Putamen (tissue), 1 donor: ENCODE data around the gene LCNL1.
A peak's percentile ranks its signal among the peaks of the same experiment; 100 is the strongest.

Experiments used
- DNase-seq: peaks from one replicate; pipeline ENCODE4 v3.0.0-alpha.2; 2016; ENCODE audit warnings: low spot score

Gene LCNL1

DNA sequence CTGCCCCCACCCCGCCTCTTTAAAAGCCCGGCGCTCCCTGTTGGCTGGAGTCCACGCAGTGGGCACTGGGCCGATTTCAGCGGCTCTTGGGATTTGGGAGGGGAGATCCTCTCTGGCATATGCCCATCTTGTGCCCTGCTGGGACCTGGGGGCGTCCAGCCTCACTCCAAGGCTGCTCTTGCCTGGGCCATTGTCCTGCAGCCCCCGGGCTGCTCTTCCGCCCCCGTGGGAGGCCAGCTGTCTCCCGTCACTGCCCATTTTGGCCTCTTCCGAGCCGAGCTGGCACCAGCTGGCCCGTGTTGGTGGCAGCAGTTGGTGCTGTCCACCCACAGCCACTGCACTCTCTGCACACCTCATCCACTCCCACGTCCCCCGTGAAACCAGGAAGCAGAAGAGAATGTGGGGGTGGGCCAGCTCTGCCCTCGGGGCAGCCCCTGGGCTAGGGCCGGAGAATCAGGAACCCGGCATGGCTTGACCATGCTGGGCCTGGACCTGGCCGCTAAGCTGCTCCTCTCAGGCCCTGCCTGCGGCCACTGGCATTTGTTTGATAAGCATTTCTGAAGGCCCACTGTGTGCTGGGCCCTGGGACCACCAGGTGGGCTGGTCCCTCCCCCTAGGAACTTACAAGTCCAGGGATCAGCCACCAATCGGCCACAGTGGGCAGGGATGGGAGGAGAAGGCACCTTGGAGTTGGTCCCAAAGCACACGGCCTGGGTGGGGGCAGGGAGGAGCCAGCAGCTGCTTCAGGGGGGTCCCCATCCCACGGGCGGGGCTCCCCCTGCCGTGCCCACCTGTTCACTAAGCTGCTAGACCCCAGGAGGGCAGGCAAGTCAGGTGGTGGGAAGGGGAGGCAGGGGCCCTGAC, 35.5 kb upstream of the LCNL1 start:
- peak; percentile 66 for DNase-seq

DNA sequence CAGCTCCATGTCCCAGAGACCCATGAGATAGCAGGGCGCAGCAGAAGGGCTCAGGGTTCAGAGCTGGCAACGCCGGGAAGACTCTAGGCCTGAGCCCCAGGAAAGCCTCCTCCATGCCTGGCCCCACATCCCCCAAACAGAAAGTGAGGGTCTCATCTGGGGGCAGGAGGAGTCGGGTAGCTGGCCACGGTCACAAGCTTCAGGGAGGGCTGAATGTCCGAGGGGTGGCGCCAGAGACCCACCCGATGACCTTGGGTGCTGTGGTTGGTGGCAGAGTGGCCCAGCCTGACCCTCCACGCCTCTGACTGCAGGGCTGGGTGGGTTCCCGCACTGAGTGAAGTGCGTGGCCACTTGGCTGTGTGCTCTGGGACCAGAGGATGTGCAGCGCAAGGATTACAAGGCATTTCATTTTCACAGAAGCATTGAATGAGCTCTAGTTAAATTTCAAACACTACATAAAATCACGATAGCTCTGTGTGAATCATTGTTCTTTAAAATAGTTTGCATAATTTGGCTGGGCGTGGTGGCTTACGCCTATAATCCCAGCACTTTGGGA, 34.8 kb upstream of the LCNL1 start:
- DNase-seq, result peak; percentile 73

DNA sequence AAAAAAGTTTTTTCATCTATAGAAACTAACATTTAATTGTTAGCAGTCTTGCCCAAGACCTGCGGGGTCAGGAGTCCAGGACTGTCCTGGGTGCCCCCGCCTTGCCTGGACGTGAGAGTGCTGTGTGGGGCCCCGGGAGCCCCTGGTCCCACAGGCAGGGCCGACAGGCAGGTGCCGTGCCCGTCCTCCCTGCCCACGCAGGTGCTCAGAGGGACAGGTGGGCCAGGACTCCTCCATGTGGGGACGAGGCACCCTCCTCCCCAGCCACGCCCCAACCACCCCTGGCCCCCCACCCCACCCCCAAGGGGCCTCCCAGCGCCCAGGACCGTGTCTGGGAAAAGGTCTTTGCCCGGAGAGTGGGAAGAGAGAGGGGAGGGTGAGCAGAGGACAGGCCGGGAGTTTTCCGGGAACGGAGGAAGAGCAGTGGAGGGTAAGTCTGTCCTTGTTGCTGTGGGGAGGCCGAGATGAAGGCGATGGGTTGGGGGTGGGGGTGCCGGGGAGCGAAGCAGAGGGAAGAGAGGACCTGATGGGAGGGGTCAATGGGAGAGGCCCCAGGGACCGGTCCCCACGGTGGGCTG, 33.5 kb upstream of the LCNL1 start:
- no peak for DNase-seq

DNA sequence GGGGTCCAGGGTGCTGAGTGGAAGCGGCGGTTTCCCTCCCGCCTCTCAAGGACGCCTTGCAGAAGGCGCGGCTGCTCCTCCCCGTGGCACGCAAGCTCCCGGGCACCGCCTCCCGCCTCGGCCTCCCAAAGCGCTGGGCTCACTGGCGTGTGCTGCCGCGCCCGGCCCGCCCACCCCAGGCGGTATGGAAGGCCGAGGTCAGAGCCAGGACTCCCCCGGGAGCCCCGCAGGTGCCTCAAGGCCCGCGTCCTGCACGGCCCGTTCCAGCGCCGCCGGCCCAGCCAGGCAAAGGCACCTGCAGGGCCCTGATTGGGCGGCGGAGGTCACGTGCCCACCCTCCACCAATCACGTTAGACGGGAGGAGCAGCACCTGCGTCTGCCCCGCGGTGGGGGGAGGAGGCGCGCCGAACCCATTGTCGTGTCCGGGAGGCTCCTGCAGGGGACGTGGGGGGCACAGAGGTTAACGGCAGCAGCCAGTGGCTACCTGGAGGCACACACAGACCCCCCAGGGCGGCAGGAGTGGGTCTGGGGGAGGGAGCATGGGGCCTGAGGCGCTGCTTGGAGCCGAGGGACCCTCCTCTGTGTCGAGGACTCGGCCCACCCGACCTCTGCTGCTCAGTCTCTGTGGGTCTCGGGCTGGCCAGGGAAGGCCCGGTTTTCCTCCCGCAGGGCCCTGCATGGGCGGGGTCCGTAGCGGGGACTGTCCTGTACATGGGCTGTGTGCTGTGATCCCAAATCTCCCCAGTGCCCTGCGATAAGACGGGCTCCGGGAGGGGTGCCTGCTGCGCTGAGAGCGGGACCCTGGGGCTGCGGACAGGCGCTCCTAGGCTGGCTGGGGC, 32.8 kb upstream of the LCNL1 start:
- DNase-seq, result peak; percentile 93

DNA sequence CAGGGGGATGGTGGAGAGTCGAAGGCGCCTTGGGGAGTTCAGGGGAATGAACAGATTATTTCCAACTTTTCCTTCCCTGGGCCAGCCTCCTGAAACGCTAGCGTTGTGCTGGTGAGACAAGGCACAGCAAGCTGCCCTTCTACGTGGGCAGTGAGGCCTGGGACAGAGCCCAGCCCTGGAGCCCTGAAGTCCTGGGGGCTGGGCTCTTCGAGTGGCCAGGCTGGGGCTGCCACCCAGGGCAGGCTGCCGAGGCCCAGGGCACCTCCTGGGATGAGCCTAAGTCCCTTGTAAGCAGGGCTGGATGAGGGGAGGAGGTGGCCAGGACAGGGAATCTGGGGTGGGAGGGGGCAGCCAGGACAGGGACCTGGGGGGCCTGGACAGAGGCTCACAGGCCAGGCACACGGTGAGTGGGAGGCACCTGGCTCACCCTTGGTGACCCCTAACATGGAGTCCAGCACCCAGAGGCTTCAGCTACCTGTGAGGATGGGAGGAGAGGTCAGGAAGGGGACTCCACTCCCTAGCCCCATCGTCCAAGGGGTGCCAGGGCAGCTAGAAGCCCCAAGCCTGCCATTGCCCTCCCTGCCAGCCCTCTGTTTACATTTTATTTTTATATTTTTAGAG, 32.0 kb upstream of the LCNL1 start:
- no peak for DNase-seq

DNA sequence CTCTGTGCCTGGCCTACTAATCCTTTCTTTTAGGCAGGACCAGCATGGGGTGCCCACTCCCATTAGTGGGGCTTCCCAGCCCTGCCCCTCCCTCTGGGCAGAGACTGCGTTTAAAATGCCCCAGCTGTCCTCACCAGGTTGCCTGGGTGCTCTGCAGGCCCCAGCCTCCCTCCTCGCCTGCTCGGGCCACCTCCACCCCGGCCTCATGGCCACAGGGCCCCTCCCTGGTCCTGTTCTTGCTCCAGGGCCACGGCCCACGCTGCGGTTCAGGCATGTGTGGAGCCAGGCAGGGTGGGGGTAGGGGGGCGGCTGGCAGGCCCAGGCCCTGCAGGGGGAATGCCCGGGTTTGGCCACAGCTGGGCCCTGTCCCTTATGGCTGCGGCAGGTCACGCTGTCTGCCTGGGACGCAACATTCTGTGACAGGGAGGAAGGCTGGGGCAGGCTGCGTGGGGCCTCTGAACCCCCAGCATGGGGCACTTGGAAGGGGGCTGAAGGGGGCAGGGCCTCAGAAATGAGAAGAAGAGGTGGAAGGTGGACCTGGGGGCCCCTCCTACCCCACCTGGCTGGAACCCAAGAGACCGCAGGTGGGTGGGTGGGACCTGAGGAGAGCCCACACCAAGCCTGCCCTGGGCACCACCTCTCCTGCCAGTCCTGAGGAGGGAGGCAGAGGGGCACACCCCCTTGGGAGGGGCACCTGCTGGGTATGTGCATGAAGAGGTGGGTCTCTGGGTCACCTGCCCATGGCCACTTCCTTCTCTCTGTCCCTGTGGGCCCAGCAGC, 31.1 kb upstream of the LCNL1 start, which contains the start of gene LCN12:
Gene LCN12, plus strand, starts transcription at position 733 of the 780 bp plus-strand sequence. CDS start 55 bp downstream, outside the sequence.
- no peak for DNase-seq

DNA sequence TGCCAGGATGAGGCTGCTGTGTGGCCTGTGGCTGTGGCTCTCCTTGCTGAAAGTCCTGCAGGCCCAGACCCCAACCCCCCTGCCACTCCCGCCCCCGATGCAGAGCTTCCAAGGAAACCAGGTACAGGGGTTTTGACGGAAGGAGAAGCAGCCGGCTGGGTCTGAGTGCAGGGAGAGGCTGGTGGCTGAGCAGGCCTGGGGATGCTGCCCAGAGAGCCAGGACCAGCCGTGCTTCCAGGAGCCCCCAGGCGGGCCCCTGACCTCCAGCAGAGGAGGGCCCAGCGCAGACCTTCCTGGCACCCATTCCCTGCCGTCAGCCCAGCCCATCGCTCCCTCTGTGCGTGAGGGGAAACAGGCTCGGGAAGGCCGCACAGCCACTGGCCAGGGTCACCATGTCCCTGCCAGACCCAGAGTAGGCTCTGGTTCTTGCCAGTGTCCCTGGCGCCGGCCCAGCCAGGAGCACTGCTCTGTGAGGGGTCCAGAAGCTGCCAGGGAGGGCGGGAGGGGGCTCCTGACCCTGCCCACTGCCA, 30.4 kb upstream of the LCNL1 start:
- DNase-seq, result no peak

DNA sequence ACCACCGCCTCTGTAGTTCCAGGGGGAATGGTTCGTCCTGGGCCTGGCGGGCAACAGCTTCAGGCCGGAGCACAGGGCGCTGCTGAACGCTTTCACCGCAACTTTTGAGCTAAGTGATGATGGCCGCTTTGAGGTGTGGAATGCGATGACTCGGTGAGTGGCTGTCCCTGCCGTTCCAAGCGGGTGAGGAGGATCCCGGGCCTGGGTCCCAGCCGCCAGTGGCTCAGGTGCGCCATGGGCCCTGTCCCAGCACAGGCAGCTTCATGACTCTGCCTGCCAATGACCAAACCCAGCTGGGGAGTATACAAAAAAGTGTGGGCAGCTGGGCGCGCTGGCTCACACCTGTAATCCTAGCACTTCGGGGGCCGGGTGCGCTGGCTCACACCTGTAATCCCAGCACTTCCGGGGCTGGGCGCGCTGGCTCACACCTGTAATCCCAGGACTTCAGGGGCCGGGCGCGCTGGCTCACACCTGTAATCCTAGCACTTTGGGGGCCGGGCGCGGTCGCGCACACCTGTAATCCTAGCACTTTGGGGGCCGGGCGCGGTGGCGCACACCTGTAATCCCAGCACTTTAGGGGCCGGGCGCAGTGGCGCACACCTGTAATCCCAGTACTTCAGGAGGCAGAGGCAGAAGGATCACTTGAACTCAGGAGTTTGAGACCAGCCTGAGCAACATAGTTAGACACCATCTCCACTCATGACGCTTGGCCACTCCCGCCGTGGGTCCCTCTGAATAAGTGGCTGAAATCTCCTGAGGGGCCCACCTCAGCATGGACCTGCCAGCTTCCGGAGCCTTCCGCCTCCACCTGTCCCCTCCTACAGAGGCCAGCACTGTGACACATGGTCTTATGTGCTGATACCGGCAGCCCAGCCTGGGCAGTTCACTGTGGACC, 29.7 kb upstream of the LCNL1 start:
- DNase-seq, result no peak

DNA sequence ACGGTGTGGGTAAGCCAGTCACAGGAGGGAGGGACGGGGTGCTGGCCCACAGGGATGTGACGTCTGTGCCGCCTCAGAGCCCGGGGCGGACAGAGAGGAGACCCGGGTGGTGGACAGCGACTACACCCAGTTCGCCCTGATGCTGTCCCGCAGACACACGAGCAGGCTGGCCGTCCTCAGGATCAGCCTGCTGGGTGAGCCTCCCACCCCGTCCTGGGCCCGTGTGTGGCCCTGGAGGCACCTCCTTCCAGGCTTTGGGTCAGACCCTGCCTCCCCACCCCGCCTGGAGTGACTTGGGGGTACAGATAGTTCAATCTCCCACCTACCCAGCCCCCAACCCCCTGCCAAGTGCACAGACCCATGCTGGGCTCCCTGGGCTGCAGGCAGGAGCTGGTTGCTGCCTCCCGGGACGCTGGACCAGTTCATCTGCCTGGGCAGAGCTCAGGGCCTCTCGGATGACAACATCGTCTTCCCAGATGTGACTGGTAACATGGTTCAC, 29.0 kb upstream of the LCNL1 start:
- DNase-seq, result no peak

DNA sequence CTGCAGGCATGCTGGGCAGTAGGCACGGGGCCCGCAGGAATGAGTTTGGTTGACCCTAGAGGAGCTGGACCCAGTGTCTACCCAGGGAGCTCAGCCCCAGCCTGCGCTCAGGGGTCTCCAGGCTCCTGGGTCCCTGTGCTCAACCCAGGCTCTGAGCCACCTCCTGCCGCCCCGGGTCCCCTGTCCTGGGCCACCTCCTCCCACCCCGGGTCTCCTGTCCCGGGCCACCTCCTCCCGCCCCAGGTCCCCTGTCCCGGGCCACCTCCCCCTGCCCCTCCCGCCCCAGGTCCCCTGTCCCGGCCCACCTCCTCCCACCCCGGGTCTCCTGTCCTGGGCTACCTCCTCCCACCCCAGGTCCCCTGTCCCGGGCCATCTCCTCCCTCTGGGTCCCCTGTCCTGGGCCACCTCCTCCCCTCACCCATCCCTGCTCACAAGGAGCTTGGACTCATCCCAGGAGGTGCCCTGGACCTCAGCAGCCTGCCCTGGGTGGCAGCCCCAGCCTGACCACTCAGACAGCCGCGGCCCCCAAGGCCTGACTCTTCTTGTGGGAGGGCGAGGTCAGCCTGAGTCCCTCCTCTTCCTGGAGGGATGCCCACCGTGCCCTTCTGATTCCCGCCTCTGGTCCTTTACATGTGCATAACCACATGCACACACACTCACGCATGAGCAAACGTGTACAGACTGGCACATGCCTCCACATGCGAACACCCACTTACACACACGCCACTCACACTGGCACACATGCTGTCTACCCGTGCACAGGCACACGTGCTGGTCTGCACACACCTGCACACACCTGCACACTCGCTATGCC, 28.3 kb upstream of the LCNL1 start:
- DNase-seq, result no peak

DNA sequence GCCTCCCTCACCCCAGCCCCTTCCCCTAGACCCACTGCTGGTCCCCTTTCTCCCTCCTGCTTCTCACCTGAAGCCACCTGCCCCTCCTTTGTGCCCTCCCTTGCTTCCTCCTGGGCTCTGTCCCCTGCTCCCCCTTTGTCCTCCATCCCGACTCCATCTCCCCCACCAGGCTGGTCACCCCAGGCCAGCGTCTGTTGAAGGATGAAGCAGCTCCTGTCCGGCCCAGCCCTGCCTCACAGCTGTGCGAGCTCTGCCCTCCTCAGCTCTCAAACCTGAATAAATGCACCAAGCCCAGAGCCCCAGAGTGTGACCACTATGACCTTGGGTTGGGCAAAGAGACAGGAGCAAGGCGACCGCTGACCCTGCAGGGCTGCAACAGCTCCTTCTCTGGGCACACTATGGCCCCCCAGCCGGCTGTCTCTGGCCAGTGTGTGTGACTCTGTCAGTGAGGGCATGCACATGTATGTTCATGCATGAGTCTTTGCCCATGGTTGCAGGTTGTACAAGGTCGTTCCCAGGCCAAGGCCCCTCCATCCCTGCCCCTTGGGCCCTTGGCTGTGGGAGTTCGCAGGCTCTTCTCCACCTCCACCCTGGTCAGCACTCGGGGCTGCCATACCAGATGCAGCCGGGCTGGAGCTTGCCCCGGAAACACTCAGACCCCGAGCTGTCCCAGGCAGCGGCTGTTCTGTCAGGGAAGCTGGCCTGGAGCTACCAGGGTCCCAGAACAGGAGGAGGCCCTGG, 27.4 kb upstream of the LCNL1 start:
- DNase-seq, result no peak

DNA sequence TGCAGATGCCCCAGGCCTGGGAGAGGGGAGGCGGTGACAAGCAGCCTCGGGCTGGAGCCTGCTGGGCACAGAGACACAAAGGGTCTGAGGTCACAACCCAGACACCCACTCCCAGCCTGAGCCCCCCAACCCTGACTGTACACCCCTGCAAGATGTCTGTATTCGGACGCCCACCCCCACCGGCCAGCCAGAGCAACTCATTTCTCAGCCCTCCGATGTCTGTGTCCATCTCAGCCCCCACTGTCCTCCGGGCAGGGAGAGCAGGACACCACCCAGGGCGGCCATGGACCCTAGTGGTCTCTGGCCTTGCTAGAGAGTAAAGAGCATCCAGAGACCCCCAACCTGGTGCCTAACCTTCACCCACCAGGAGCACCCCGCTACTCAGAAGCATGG, 26.9 kb upstream of the LCNL1 start:
- DNase-seq, result no peak

DNA sequence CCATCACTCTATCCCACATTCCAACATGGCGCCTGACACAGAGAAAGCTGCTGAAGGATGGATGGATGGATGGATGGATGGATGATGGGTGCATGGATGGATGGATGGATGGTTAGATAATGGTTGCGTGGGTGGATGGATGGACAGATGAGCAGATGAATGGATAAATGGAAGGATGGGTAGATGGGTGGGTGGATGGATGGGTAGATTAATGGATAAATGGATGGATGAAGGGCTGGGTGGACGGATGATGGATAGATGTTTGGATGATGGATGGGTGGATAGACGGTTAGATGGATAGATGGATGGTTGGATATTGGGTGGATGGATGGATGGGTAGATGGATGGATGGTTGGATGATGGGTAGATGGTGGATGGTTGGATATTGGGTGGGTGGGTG, 26.2 kb upstream of the LCNL1 start:
- DNase-seq, result no peak

DNA sequence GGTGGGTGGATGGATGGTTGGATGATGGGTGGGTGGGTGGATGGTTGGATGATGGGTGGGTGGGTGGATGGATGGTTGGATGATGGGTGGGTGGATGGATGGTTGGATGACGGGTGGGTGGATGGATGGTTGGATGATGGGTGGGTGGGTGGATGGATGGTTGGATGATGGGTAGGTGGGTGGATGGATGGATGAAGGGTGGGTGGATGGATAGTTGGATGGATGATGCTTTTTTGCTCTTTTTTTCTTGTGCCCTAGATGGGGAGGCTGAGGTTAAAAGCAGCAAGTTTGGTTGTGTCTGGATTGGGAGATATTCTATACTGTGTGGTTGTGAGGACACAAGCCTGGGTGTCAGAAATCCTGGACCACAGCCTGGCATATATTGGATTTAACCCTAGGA, 25.3 kb upstream of the LCNL1 start:
- no peak for DNase-seq

DNA sequence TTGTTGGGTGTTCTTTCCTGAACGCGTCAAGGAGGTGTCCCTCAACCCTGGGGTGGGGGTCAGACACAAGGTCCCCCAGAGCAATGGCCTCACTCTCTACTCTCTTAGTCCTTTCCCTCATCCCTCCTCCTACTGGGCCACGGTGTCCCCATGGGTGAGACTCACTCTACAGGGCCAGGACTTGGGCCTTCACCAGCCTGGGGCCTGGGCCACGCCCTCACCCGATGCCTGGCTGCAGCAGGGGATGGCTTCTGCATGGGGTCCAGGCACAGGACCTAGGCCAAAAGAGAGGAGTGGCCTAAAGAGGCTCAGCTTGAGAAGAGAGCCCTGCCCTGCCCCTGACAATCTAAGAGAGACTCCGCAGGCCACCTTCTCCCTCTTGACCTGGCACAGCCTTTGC, 24.9 kb upstream of the LCNL1 start:
- DNase-seq, result no peak

DNA sequence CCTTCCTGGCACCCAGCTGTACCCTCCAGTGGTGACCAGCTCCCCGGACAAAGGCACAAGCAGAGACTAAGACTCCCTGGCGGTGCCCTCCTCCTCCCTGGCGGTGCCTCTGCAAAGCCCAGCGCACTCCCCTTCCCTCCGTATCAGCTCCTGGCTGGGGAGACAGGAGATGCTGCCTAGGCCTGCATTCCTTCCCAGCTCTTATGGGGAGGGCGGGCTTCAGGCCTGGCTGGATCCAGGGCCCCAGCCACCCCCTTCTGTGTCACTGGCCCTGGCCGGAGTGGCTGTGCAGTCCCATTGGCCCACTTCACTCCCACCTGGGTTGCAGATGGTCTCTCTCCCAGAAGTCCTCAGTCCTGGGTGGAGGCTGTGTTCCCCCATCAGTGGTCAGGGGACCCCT, 24.3 kb upstream of the LCNL1 start:
- no peak for DNase-seq

DNA sequence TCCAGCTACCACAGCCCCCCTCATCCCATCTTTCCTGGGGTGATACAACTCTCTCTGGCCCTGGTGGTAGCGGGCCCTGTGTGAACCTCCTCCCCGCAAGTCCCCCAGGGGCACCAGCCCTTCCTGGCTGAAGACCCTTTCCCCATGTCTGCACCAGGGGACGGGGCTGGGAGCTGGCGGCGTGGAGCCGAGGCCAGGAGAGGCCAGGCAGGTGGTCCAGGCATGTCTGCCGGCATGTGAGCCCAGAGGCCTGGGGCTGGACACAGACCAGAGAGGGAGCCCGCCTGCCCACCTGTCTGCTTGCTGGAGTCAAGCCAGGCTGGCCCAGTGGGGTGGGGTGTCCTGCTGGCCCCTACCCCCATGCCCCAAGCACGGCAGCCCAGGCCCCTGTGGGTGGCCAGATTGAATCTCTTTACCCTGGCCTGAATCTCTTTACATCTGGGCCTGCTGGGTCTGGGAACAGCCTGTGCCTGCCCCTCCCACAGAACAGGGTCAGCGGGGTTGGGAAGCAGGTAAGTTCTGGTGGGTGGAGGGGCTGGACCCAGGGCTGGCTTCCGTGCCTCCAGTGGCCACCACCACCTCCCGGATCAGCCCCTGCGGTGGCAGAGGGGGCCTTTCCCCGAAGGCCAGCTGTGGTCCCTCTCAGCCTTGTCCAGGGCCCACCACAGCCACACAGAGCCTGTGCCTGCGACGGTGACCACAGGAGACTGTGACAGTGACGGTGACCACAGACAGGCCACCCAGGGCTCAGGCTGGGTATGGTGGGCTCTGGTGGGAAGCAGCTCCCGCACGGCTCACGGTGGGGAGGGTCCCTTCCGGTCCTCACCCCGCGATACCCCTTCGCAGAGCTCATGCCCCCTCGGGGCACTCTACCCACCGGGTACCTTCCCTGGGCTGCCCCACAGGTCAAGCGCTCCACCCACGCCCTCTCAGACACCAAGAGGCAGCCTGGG, 23.6 kb upstream of the LCNL1 start:
- DNase-seq, result no peak
